Inflammatory macrophage treated with lipopolysaccharide for 1 hour (primary cell): Measurements from ENCODE around the gene GABRR3.

Source experiments
- DNase-seq, 2 donors: peaks; one replicate each; pipeline ENCODE4 v3.0.0-alpha.2; 2020 to 2022

The GABRR3 gene

DNA sequence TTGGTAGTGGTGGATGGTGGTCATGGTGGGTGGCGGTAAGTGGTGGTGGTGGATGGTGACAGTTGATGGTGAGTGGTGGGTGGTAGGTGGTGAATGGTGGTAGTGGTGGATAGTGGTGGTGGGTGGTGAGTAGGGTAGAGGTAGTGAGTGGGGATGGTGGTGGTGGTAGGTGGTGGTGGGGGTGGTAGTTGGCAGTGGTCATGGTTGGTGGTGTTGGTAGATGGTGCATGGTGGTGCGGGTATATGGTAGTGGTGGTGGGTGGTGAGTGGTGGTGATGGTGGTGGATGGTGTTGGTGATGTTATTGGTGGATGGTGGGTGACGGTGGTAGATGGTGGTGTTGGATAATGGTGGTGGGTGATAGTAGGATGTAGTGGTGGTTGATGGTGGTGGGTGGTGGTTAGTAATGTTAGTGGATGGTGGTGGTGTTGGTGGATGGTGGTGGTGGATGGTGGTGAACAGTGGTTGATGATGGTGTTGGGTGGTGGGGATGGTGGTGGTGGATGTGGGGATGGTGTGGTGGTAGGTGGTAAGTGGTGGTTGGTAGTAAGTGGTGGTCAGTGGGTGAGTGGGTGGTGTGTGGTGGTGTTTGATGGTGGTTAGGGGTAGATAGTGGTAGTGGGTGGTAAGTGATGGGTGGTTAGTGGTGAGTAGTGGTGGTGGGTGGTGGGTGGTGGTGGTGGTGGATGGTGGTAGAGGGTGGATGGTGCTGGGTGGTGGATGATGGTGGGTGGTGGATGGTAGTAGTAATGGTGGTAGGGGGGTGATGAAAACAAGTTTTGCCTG is 46.1 kb downstream of the GABRR3 start:
- no peak for DNase-seq

GRCh38 chr3:97987306-97987705 is 47.8 kb downstream of the GABRR3 start:
- DNase-seq, result no peak

GRCh38 chr3:97983933-97984491 is 51.1 kb downstream of the GABRR3 start:
- DNase-seq, result no peak

DNA sequence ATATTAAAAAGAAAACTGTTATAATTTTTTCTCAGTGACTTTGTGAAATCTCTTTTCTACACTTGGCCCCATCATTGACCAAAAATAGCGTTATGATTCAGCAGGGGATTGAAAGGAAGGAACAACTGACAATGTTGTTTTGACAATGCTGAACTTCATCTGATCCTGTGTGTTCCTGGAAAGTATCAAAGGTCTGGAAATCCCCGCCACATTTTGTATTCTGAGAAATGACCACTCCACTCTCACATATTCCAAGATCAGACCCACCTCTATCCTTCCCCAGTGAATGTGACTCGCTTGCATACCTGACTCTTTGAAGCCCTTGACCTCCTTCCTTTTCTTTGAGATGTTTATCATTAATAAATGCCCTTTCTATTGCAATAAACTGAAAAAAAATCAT is 53.2 kb downstream of the GABRR3 start:
- peak; percentile 7 to 12 for DNase-seq

- no peak for DNase-seq
Observed at GRCh38 chr3:97979610-97980009, 55.5 kb downstream of the GABRR3 start.

DNA sequence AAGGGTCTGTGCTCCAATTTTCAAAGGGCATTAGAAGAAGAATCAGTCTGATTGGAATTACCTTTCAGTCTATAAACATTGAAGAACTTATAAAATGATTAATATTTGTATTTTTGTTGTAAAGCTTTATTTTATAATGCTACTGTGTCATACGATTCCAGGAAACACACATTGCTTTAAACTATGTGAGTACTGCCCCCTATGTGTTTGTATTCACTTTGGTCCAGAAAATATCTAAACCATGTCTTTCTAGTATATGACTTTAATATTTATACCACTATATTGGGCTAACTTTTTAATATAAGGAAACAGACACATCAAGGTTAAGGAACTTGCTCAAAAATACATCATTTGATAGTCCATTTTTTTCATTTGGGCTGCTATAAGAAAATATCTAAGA is 59.6 kb downstream of the GABRR3 start:
- DNase-seq, result no peak

DNA sequence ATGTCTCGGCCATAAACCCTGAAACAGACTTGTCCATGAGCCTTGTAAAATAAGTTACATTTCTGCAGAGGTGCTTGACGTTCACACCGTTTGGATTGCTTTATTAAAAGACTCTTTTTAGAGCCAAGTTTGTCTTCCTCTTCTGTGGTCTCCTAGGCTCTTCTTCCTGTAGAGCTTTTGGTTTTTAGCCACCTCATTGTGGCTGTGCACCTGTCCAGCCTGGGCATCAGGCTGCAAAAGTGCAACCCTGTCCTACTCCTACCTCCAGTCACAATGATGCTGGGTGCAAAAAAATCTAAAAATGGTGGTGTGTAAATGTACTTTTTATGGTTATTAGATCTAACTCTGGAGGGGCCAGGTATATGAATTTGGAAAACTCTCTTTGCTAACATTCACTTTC is 60.1 kb downstream of the GABRR3 start:
- no peak for DNase-seq

DNA sequence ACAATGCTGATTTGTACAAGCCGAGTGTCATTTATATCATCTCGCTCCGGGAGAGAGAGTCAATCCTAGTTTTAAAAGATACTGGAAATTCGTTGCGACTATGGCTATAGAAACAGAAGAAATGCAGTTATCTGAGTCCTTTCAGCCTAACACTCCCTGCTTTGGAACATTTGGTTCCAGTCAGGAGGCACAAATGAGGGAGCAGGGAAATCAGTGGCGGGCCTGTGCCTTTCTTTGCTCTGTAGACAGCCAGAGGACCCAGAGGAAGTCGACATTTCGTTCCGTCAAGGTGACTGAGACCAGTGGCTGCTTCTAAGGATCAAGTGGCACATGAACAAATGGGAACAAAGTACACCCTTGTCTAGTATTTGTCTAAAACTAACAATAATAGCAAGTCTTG is 62.1 kb downstream of the GABRR3 start:
- DNase-seq, result no peak

DNA sequence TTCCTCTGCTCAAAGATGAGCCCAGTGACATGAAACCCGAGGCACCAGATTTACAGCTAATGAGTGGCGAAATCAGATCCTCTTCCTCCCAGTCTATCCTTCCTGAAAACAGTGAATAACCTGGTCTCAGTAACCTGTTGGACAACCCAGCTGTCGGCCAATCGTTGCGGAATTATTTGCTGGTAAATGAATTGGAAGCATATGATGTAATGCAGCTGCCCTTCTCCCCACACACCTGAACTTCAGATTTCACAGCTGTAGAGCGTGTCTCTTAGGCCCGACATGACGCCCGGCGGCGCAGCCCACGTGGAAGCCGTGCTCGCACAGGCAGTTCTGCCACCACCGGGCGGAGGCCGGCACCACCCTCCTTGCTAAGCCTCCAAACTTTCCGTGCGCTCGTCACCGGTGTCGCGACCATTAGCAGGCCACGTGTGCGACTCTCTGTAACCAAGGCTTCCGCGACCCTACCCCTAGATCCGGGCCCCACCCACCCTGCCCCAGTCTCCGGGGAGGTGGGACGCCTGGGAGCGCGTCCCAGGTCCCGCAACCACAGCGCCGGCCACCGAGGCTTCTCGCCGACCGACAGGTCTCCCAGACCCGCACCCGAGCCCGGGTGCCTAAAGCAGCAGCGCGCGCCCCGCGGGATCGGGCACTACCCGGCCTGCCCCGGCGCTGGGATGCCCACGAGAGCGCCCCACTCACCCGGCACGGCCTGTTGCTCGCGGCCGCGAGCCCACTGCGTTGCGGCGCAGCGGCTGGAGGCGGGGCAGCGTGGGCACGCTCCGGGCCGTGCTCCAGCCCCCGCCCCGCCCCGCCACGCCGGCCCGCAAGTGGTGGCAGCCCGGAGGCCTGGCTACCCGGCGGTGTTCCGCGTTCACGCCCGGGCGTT is 63.2 kb downstream of the GABRR3 start, which contains the start of gene RIOX2:
Gene RIOX2 (minus strand): TSS at position 753 of the 889 bp plus-strand sequence. CDS start 4,838 bp downstream, outside the sequence.
- peak; percentile 53 to 60 for DNase-seq

DNA sequence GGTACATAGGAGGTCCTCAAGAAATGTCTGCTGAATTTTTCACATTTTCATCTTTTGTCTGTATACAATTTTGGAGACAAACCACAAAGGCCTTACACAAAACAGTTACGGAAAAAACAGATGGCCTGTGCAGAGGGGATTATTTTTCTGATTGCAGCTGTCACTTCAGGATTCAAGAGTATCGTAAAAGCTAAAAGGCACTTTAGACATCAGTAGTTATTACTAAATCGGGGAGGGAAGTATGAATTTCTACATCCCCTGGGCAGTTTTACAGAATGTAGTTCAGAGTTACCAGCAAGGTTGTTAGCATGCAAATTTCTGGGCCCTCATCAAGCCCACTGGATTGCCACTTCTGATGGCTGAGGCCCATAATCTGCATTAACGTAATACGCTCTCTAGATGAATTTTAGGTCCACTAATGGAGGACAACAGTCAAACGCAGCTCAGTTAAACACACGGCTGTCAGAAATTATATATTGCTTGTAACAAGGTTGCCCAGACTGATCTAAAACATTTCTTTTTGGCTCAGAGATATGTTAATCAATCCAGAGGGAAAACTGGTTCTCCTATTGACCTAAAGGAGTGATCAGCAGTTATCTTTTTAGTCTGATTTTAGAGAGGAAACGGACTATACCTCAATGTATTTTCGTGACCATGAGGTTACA is 64.0 kb downstream of the GABRR3 start:
- DNase-seq, result peak in 1 of 2 donors; percentile 28

DNA sequence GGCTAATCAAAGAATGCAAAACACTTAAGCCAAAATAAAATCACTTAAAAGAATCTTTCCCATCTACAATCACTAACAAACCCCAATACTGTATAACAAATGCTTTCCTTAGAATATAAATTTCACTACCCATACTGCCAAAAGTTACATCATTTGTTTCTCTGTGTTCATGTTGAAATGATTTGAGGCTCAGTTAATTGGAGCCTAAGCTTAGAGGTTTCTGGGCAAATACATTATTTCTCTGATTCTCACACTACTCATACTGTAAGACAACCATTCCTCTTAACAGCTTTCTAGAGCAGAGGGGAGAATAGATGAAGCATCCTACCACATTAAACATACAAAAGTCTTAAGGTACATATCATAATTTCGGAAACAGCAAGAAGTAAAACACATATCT is 65.0 kb downstream of the GABRR3 start:
- DNase-seq, result no peak

- DNase-seq, result no peak
Observed at GRCh38 chr3:97969541-97969940, 65.6 kb downstream of the GABRR3 start.

DNA sequence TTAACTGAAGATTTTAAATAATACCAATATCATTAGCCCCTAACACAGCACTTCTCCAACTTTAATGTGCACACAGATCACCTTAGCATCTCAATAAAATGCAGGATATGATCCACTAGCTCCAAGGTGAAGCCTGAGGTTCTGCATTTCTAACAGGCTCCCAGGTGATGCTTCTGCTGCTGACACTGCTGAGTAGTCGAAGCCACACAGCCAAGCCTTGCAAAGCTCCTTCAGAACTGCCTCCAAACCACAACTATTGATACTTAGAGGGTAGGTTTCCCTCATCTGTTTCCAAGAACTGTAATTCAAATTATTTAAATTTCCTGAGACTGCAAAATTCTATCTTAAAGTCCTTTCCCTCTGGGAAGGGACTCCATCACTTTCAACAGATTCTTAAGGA is 66.7 kb downstream of the GABRR3 start:
- DNase-seq, result no peak

DNA sequence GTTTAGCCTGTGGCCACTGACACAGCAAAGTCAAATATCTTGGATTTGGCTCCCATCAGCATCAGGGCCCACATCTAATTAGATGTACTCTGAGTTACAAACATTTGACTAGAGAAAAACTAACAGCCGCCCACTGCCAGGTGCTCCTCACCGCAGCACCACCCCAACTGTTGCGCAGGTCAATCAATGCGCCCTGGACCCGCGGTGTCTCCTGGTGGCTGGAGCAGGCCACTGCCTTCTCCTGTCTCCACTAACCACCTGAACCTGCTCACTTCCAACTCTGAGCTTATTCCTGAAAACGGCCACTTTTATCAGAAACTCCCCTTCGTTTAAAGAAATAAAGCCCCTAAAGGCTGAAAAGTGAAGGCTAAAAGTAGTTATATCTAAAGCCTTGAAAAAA is 67.1 kb downstream of the GABRR3 start:
- DNase-seq, result no peak

- no peak for DNase-seq
Observed at GRCh38 chr3:97960993-97961766, 73.9 kb downstream of the GABRR3 start.

DNA sequence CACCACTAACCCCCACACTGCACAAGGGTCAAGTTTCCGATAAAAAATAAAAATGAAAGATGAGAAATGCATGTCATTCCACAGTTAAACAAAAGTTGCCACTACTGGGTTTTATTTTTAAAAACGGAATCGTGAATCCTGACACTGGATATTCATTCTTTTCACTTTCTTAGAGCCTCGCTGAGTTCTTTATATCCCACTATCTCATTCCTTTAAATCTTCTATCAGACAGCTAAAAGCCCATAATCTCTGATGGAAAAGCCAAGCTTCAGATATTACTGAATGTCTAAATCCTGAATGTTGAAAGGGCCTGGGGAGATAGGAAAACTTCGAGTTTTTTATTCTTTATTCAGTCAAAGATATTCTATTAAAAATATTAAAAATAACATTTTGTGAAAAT is 74.6 kb downstream of the GABRR3 start:
- DNase-seq, result no peak

GRCh38 chr3:97959872-97960271 is 75.2 kb downstream of the GABRR3 start:
- DNase-seq, result no peak

DNA sequence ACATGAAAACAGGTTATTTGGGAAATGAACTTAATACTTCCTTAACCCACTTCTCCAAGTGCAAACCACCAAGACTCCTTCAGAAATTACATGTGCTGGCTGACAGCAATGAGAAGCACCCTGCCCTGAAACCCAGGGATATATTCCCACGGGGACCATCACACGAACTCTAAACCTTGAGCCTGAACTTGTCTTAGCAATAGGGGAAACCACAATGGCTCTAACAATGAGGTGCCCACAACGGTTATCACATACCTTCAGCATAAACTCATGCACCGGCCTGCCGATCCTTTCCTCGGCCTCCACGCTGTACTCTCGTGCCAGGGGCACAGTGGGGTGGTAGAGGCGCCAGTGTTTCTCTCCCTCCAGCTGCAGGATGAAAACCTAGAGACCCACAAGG is 76.3 kb downstream of the GABRR3 start:
- no peak for DNase-seq

DNA sequence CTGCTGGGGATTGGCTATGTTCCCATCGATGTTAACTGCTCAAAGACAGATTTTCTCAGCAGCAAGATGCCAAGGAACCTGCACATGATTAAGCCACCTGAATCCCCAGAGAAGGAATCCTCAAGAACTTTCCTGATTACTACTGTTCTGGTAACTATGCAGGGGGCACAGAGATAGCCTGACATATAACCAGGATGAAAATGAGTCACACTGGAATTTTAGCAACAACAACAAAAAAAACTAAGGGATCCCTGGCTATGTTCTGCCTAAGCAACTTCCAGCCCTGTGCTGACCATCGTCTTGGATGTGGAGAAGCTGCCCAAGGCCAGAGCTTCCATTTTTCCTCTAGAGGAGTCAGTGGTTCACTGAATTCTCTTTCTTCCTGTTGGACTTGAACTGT is 76.7 kb downstream of the GABRR3 start:
- no peak for DNase-seq

GRCh38 chr3:97957617-97958311 is 77.4 kb downstream of the GABRR3 start:
- no peak for DNase-seq

DNA sequence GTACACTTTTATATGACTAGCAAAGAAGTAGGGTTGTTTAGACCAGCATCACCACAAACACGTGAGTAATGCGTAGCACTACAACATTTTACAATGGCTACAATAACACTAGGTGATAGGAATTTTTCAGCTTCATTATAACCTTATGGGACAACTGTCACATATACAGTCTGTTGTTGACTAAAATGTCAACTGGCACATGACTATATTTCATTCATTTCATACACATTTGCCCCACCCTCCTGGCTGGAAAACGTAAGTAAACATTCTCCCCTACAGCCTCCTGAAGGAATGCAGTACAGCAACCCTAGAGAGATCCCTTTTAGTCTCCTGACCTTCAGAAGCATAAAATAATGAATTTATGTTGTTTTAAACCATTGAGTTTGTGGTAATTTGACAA is 79.1 kb downstream of the GABRR3 start:
- no peak for DNase-seq
